NCI-H1048 (cell line): ENCODE measurements around the gene RNASEH2B.

Experiments used
- DNase-seq: peaks from one replicate; lab custom pipeline; 2025; lab: John Stamatoyannopoulos, UW

The RNASEH2B gene

DNA sequence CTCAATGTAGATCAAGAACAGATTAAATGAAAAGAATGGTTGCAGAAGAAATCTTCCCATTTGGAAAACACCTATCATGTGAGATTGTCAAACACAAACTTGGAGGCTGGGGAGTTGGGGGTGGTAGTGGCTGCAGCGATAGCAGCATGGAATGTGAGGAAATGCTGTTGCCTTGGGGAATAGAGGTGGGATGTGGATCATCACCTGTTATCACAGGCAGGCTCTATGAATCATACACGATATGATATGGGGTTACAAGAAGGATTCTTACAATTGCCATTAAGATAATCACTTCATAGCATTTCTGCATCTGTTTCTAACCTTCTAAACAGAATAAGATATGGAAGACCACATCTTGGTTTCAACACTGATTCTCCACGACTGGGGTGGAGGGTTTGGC, 88.7 kb downstream of the RNASEH2B start:
- no peak for DNase-seq

DNA sequence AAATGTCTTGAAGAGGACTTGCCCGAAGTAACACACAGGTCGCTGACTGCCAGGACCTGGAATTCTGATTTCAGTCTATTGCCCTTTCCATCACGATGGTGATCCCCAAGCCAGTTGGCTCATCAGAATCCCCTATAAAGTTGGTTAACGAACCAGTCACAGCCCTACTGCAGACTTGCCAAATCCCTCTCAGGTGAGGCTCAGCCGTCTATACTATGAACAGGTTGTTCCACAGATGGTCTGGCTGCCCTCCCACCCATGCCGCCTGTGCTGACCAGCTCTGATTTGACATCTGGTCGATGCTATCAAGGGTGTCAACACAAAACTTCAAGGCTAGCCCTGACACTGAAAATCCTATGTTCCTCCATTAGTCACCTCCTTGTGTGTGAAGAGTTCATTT, 90.0 kb downstream of the RNASEH2B start:
- DNase-seq, result no peak

DNA sequence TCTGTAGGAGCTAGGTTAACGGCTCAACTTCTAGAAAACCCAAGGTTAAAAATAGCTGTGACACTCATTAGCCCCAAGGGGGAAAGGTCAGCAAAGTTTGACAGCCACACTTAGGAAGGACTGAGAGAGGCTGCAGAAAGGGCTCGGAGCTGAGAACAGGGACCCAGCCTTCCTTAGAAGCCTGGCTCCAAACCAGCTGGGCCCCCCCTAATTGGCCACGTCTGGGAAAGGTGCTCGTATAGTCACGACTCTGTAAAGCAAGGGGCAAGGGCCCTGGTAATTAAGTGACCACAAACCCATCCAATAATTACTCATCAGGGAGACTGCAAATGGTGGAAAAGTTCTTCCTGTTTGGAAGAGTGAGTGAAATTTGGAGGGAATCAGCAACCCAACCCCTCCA, 90.5 kb downstream of the RNASEH2B start:
- no peak for DNase-seq

DNA sequence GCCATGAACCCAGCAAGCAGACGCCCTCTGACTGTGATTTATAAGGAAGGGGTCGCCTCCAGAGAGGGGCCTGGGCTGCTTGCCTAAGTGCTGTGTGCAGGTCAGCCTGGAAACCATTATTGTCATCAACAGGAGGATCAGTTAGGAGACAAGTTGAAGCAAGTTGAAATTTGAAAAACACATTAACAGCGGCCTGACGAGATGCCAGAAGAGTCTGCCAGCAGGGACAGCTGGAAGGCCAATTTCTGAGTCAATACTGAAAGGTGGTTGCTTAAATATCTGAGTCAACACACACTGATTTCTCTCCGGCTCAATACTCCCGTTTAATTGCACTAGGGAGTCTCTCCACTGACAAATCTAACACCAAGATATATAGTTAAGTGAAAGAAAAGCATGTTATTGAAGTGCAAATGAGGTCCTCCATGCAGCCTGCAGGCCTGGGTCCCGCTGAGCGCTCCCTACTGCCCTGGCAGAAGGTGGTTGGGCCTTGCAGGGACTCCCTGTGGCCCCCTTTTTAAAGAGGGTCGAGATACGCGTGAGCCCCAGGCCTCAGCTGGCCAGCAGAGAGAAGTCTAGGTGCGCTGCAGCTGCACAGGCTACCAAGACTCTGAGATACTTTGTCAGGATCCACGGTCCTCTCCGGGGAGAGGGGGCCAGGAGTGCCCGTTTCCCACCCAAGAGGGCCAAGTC, 91.1 kb downstream of the RNASEH2B start:
- DNase-seq, result no peak

DNA sequence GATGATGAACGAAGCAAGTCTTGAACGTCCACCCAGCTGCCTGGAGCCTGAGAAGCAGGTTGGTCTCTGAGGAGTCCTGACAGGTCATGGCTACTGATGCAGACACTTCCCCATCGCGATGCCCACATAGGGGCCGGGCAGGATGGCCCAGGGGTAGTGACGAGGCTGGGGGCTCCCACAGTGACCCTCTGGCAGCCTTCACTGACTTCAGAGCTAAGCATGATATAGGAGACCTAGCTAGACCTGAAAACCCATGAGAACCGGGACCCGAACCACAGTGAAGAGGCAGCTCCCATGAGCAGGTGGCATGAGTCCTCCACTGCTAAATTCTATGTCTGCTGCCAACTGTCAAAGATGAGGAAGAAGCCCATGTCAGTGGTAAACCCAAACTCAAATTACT, 91.7 kb downstream of the RNASEH2B start:
- DNase-seq, result no peak

DNA sequence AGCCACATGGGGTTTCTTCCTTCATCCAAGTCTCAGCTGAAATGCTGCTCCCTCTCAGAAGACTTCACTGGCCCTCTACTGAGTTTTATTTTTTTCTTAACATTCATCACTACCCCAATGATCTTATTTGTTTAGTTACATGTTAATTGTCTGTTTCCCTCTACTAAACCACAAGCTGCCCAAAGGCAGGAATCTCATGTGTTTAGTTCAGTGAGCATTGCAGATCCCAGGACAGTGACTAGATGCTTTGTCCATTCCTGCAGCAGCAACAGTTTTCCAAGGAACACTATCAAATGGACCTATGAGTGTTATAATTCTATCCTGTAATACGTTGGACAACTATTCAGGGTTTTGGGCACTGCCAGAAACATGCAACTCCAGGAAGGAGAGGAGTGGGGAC, 93.1 kb downstream of the RNASEH2B start:
- no peak for DNase-seq

DNA sequence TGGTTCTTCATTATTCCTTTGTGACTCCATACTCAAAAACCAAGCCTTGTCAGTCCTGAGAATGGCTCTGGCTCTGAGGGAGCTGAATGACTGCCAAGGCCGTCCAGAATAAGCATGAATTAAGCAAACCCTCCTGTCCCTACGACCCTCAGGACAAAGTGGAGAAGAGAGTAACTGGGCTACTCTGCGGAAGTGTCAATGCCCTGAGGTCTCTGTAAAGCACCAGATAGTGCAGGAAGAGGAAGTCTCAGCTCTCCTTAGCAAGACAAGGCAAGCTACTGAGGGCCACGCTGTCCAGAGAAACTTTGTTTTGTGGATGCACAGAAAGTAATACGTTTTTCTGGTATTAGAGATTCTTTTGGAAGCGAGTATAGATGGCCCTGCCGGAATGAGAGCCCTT, 94.1 kb downstream of the RNASEH2B start:
- no peak for DNase-seq

DNA sequence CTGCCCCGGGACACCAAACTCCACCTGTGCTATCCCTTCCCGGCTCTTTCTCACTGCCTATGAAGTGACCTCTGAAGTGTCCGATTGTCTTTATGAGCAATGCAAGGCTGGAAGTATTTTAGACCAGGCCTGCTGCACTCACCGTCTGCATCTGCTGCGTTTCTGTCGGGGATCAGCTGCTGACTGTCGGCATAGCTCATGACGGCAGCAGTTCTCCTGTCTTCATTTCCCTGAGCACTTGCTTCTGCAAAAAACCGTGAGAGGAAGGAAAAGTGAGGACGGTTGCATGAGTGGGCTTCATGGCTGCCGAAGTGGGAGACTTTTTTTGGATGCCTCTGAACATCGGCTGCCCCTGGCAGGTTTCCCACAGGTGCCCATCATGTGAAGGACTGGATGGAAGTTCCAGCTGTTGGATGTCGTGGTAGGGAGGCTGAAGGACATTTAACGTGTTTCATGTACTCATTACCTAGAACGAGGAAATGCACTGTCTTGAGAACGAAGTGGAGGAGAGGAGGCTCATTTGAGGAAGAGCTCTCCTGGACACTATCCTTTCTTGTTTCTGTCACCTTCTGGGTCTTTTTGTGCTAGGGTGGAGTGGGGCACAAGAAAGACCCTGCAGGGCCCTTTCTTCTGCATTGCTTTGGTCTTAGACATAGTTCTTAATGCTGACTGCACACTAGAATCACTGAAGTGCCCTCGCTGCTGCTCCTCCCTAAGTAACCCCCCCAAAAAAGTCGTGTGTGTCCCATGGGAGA, 94.7 kb downstream of the RNASEH2B start:
- no peak for DNase-seq

DNA sequence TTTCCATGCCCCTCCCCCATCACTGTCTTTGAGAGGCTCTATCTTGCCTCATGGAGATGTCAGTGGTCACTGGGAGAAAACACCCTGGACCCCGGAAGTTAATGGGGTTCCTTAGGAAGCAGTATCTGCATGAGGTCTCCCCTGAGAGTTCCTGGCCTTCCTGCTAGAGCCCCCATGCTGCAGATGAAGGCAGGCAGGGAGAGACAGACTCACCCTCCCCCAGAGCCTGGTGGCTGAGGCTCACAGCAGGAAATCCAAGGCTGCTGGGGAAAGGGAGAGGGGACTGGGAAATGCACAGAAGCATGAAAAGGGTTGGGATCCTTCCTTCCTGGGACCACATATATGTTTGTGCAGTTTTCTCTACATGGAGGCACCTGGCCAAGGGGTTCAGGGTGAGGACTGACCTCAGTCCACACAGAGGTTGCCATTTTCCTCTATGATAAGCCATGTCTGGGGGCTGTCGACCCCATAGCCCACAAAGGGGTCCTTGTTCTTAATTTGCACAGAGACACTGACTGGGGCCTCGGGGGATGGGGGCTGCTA, 95.4 kb downstream of the RNASEH2B start:
- DNase-seq, result no peak

DNA sequence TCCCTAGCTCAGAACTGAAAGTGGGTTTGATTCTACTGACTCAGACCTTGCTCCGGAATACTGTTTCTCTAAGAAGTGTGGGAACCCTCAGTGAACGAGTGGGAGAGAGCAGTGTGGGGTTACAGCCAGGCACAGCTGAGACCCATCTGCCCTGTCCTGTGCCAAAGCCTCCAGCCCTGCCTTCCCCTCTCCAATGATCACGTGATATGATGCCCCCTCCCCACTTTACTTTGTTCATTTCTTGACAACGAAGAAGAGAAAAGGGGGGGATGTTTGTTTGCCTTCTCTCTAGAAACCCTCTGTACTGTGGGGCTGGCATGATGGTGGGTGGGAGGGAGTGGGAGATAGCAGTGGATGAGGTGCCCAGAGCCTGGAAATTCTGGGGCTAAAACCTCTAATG, 96.0 kb downstream of the RNASEH2B start:
- DNase-seq, result no peak
